ENCODE results near the gene MGRN1.

Gene MGRN1

GRCh38 chr16:4624827-4625559, 367 bp downstream of the MGRN1 start:
- peak; percentile 54 for DNase-seq (ENCODE audit: low read depth)

GRCh38 chr16:4625560-4626159, 1.0 kb downstream of the MGRN1 start:
- DNase-seq (ENCODE audit: low read depth) = no peak

DNA sequence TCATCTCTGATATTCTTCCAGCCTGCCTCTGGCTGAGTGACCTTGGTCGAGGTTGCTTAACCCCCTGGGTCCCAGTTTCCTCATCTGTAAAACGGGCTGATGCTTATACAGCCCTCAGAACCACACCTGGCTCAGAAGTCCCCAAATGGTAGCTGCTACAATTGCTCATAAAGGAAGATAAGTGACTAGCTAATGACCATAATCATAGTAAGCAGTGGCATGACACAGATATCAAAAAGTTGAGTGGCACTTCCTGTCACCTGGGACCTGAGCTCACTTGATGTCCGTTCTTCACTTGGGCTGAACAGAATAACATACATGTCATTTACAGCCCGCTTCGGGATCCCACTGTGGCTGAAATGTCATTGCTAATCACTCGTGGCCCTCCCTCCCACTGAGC, 1.8 kb downstream of the MGRN1 start:
- DNase-seq (ENCODE audit: low read depth) = no peak

DNA sequence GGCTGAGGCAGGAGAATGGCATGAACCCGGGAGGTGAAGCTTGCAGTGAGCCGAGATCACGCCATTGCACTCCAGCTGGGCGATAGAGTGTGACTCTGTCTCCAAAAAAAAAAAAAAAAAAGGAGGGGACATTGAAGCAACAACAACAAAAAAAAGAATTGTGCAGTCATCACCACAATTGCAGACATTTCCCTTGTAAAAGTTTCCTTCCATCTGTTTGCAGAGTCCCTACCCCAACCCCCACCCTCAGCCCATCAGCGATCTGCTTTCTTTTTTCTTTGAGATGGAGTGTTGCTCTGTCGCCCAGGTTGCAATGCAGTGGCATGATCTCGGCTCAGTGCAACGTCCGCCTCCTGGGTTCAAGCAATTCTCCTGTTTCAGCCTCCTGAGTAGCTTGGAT, 3.7 kb downstream of the MGRN1 start:
- no peak for DNase-seq (ENCODE audit: low read depth)

GRCh38 chr16:4631444-4631843, 6.8 kb downstream of the MGRN1 start:
- DNase-seq (ENCODE audit: low read depth) = no peak

DNA sequence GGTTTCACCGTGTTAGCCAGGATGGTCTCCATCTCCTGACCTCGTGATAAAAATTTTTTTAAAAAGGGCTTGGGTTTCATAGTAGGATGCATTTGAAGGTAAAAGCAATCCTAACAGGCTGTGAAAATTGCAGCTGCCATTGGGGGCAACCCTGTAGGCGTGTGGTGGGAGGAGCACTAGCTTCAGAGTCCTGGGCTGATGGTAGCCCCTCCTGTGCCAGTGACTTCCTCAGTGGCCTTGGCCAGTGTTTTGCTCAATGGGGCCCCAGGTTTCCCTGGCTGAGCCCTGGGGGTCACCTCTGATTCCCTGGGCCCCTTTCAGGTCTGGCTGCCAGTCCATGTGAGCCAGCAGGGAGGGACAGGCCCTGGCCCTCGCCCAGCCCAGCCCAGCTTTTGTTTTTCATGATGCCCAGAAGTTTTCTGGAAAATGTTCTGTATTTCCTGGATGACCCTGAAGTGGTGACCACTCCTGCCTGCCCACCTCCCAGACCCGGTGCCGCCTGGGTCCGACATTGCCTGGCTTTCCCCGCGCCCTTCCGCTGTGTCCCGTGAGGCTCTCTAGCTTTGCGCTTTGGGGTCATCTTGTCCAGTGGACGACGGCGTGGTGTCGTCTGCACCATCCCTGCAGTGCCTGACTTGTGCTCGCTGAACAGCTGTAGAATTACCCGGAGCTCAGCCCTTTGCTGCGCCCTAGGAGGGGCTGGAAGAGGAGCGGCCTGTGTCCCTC, 9.4 kb downstream of the MGRN1 start:
- DNase-seq (ENCODE audit: low read depth) = no peak

GRCh38 chr16:4634768-4635167, 10.1 kb downstream of the MGRN1 start:
- no peak for DNase-seq (ENCODE audit: low read depth)

- DNase-seq (ENCODE audit: low read depth) = no peak
Measured at GRCh38 chr16:4636196-4636595, 11.6 kb downstream of the MGRN1 start.

DNA sequence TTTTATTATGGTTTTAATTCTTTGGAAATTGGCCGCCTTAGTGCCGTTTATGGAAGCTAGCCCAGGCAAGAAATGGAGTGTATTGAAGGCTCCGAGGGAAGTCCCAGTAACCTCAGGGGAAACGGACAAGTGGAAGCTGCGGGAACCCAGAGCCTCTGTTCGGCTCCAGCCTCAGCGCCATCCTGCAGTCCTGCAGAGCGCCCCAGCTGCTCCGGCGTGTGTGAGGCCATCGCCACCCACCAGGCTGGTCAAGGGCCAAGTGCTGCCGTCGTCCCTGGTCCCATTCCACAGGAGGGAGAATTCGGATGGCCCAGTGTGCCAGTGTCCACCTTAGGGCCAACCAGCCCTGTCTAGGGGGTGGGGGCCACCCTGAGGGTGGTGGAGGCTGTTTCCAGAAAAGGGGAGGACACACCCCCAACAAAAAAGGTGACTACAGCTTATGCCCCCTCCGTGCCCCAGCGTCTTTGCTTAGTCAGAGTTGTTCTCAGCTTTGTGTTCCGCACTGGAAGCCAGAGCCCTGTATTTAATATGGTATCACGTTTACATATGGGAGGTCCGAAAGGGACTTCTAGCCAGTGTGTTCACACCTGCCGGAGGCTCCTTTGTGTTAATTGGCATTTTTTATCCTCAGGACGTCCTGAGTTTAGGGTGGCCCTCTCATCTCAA, 13.0 kb downstream of the MGRN1 start:
- no peak for DNase-seq (ENCODE audit: low read depth)

GRCh38 chr16:4639899-4640509, 15.4 kb downstream of the MGRN1 start:
- DNase-seq (ENCODE audit: low read depth) = no peak

DNA sequence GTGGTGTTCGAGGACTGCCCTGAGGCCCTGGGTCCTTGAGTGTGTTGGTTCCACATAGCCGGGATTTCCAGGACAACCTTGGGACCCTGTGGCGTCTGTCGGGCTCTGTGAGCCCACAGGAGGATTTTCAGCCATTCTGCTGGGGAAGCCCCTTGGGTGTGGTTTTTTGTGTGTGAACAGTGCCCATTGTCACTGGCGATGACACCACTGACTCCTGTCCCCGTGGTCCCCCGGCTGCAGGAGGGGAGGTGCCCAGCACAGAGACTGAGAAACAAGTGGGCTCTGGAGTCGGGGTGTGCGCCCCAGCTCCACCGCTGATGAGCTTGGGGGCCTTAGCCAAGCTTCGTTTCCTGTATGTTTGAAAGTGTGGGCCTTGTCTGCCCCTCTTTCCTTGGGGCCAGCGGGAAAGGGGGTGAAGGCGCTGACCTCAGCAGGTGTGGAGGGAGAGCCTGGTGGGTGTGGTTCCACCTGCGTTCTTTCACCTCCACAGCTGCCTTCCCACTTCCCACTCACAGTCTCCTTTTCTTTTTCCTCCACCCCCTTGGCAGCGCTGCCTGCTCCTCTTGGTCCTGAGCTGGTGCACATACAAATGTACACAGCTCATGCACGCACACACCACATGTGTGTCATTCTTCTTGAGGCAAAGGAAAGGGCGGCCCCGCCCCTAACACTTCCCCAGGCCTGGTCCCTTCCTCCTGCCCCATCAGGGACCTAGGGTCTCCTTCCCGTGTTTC, 16.1 kb downstream of the MGRN1 start:
- DNase-seq (ENCODE audit: low read depth) = no peak

- no peak for DNase-seq (ENCODE audit: low read depth)
Measured at GRCh38 chr16:4641306-4641687, 16.7 kb downstream of the MGRN1 start.

DNA sequence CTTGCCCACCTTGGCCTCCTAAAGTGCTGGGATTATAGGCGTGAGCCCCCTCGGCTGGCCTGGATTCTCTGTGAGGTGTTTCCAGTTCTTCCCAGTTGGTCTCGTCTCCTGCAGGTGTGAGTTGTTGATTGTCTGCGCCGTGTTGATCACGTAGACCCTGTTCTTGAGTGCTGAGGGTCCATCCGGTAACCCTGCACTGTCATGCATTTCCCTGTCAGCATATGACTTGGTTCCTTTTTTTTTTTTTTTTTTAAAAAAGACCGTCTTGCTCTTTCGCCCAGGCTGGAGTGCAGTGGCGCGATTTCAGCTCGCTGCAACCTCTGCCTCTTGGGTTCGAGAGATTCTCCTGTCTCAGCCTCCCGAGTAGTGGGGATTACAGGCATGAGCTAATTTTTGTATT, 17.3 kb downstream of the MGRN1 start:
- DNase-seq (ENCODE audit: low read depth) = no peak

- DNase-seq (ENCODE audit: low read depth) = no peak
Measured at GRCh38 chr16:4646773-4647643, 22.4 kb downstream of the MGRN1 start.

GRCh38 chr16:4647644-4647980, 23.0 kb downstream of the MGRN1 start:
- DNase-seq (ENCODE audit: low read depth) = no peak

DNA sequence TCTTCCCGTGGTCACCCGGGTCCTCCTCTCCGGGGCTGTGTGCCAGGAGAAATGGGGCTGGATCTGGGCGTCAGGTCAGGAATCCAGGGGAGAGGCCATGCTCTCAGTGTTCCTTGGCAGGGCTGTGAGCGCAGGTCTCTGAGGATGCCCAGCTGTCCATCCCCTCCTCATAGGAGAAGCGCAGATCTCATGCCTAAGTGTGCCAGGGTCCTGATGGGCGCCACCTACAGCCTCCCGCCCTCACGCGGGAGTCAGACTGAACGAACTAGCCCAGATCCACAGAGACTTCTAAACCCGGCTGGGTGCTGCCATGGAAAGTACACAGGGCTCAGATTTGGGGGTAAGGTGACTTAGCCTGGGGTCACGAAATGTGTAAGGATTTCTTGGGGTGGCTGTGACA, 24.3 kb downstream of the MGRN1 start:
- no peak for DNase-seq (ENCODE audit: low read depth)

GRCh38 chr16:4649744-4650442, 25.3 kb downstream of the MGRN1 start:
- DNase-seq (ENCODE audit: low read depth) = no peak

- peak; percentile 13 for DNase-seq (ENCODE audit: low read depth)
Measured at GRCh38 chr16:4650443-4651074, 25.9 kb downstream of the MGRN1 start.

DNA sequence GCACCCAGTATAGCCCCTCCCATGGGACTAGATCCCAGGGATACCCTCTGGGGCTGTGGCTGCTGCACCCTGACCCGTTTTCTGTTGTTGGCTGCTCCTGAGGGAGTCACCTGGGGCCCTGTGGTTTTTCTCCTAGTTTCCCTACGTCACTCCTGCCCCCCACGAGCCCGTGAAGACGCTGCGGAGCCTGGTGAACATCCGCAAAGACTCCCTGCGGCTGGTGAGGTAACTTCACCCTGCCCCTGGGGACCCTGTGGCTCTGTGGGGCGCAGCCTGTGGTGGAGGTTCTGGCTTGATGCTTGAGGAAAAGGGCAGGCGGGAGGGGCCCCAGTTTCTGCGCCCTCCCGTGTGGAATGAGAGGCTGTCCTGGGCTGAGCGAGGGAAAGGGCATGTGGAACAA, 27.2 kb downstream of the MGRN1 start:
- no peak for DNase-seq (ENCODE audit: low read depth)

GRCh38 chr16:4652561-4652960, 27.9 kb downstream of the MGRN1 start:
- DNase-seq (ENCODE audit: low read depth) = no peak
